Activated CD4-positive, alpha-beta T cell treated with anti-CD3 and anti-CD28 coated beads, Interleukin-2, amount 50 U/mL, for 4 hours (primary cell): Measurements from ENCODE around the gene LMCD1.

Experiments
- DNase-seq, 2 experiments: peaks; one replicate each; pipeline ENCODE4 v3.0.0-alpha.2; 2020

LMCD1 gene

DNA sequence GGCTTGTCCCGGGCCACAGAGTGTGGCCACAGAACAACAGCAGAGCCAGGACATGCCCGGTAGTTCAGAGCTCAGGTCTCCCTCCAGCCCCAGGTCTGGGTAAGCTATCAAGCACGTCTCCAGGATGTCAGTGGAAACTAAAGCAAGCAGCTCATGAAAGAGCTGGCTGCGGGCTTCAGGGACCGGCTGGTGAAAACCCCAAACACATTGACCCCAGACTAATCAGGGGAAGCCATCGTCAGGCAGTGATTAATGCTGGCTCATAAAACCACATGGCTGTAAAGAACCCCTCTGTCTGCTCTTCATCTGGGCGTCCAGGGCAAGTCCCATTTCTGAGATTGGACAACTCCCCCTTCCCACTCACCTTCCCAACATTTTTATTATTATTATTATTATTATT, 37.8 kb downstream of the LMCD1 start:
- DNase-seq = no peak

GRCh38 chr3:8540456-8540855, 38.8 kb downstream of the LMCD1 start:
- DNase-seq = no peak

DNA sequence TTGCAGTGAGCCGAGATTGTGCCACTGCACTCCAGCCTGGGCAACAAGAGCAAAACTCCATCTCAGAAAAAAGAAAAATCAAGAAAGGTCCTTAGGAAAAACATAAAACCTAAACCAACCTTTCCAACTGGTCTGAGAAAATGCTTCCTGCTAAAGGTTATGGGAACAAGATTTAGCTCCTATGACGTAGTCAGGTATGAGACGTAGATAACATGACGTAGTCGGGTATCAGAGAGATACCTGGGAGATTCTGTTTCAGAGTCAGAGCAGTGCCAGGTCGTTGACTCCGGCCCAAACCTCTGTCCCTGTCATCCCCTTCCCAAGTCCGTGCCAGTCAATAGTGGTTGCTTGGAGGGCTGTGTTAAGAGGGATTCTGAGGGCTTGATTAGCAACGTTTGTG, 39.9 kb downstream of the LMCD1 start:
- DNase-seq = no peak

DNA sequence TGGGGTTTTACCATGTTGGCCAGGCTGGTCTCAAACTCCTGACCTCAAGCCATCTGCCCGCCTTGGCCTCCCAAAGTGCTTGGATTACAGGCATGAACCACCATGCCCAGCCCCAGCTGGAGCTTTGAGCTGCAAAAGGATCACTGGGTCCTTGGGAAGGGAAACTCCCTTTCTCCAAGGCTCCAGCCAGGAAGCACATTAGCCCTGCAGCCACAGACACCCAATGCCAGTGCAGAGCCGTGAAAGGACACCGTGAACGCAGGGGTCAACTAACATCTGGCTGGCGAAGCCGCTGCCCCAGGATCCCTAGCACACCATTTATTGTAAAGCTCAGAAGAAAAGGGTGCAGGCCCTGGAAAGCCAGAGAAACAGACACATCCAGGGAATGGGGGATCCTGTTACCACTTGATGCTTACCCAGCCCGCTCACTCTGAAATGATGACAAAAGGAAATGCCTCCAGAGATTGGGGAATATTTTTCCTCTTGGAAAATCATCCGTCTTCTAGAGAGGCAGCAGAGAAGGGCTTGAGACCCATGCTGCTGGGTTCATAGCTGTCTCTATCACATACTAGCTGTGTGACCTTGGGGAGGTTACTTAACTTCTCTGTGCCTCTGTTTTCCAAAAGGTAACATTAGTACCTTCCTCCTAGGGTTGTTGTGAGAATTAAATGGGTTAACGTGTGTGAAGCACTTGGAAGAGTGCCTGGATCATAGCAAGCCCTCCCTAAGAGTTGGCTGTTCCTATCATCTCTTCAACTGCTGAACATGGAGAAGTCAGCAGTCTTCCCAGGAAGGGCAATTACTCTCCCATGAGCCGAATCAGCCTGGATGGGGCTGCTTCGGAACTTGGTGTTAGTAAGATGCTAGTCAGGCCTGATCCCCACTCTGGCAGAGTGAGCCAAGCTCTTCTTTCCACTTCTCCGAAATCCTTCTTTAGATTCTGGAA, 40.8 kb downstream of the LMCD1 start:
- no peak for DNase-seq

DNA sequence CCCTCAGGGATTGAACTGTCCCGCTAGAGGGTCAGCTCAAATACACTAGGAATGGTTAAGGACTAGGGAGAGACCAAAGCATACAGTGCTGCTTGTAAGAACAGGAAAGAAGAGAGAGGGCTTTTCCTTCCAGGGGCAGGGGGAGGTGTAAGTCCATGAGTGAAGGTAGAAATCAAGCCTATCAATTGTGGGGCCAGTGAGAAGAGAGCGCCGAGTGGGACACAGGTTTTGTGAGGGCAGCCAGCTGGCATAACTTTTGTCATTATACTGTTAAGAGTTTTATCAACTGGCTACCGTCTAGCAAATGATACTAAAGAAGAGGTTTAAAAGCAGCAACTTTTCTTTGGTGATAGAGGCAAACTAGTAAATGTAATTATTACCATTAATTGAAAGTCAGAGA, 45.0 kb downstream of the LMCD1 start:
- no peak for DNase-seq

DNA sequence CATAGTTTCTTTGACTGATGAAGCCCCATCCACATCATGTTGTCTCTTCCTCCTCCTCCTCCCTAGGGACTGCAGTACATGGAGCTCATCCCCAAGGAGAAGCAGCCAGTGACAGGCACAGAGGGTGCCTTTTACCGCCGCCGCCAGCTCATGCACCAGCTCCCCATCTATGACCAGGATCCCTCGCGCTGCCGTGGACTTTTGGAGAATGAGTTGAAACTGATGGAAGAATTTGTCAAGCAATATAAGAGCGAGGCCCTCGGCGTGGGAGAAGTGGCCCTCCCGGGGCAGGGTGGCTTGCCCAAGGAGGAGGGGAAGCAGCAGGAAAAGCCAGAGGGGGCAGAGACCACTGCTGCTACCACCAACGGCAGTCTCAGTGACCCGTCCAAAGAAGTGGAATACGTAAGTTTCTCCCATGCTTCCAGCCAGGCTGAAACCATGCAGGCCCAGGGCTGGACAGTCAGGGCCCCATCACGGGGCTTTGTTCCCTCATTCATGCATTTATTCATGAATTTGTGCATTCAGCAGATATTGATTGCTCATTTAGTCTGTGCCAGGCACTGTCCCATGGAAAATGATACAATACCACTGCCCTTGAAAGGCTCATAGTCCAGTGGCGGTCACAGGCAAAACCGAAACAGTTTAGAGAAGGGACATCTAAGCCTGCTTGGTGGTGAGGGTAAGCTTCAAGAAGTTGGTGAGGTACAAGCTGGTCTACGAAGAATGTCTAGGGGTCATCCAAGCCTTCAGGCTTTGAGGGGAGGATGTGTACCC, 47.1 kb downstream of the LMCD1 start:
- no peak for DNase-seq

- no peak for DNase-seq
Observed at GRCh38 chr3:8549354-8549753, 47.7 kb downstream of the LMCD1 start.

- no peak for DNase-seq
Observed at GRCh38 chr3:8550611-8551010, 49.0 kb downstream of the LMCD1 start.

- DNase-seq = no peak
Observed at GRCh38 chr3:8552223-8552762, 50.7 kb downstream of the LMCD1 start.

DNA sequence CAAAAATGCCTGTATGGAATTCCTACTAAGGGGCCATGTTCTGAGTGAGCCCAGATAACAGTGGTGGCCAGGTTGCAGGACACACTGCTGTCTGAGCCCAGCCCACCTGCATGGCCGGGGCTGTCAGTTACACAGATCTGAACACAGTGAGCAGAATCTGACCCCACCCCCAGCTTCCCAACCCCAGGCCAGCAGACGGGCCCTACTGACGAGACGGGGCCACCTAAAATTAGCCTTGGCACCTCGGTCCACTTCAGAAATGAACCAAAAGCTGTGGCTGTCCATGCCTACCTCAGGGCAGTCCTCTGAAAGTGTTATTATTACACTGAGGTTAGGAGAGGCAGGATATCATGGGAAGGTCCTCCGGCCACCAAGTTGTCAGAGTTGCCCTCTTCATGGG, 51.8 kb downstream of the LMCD1 start:
- no peak for DNase-seq

DNA sequence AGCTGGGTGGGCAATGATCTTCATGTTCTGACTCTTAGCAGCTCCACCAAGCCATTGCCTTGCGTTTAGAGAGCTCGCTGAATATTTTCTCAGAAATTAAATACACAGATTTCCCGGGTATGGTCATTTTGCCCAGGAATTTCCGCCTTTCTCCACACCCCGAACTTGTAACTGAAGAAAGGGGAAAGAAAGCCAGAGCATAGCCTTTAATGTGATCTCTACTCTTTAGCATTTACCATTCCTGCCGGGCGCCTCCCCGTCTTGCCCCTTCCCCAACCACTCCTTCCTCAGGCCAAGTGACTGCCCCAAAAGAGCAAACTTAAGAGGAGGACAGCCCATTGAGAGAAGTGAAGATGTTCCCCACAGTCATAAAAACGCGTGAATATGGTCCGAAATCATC, 53.1 kb downstream of the LMCD1 start:
- no peak for DNase-seq

- DNase-seq = no peak
Observed at GRCh38 chr3:8555113-8555661, 53.6 kb downstream of the LMCD1 start.

GRCh38 chr3:8555725-8556472, 54.3 kb downstream of the LMCD1 start:
- DNase-seq = no peak

DNA sequence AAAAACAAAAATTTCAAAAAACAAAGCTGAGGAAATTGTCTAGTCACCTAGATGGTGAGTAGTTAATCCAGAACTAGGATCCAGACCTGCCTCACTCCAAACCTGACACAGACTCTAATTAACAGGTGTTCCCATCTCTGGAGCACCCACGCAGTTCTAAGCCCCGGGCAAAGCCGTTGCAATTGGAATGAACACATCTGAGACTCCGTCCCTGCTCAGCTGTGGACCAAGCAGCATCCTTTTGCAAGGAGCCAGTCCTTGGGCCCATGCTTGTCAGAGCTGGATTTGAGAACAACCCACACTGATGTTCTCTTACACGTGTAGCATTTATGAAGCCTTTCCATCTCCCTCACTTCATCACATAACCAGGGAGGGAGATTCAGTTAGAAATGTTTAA, 54.8 kb downstream of the LMCD1 start:
- no peak for DNase-seq

DNA sequence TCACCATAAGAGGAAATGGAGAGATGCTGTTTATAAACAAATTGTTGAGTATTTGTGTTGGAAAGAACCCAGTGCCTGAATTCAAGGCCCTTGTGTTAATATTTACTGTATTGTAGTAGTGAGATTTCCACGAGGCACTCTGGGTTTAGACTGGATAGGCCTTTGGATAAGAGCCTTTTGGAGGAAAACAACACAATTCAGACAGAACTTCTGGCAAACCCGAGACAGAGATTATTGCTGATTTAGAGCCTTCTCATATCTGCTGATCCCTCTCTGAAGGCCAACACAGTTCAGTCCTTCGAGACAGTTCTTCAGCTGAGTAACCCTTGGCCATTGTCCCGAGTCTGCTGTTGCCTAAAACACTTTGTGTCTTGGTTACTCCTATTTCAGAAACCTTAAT, 55.7 kb downstream of the LMCD1 start:
- no peak for DNase-seq

DNA sequence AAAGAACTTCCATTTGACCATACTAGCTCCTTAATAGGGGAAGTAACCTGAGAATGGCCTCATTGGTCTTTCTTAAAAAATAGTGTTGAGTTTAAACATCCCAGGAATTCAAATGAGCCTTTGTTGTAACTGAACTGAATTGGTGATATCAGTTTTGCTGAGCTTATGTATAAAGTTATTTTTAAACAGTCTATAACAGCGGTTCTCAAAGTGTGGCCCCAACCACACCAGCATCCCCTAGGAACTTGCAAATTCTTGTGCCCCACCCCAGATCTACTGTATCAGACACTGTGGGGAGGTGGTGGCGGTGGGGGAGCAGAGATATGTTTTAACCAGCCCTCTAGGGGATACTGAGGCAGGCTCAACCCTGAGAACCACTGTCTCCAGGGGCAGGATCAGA, 57.0 kb downstream of the LMCD1 start:
- no peak for DNase-seq

DNA sequence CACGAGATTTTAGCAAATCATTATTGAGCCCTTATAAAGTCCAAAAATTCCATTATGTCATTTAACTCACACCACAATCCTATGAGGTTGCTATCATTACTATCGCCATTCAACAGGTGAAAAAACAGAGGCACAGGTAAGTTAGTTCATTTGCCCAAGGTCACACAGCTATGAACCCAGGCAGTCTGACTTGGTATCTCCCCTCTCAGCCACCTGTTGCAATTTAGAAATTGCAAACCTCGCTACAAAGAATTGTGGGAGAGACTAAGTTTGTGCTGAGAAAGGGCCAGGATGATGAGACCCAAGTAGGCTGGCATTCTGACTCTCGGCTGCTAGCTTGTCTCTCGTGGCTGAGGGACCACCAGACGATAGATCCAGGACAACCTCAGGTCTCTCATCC, 57.7 kb downstream of the LMCD1 start:
- DNase-seq = no peak

- DNase-seq = no peak
Observed at GRCh38 chr3:8560366-8561007, 58.9 kb downstream of the LMCD1 start.

GRCh38 chr3:8561370-8561769, 59.7 kb downstream of the LMCD1 start:
- no peak for DNase-seq

DNA sequence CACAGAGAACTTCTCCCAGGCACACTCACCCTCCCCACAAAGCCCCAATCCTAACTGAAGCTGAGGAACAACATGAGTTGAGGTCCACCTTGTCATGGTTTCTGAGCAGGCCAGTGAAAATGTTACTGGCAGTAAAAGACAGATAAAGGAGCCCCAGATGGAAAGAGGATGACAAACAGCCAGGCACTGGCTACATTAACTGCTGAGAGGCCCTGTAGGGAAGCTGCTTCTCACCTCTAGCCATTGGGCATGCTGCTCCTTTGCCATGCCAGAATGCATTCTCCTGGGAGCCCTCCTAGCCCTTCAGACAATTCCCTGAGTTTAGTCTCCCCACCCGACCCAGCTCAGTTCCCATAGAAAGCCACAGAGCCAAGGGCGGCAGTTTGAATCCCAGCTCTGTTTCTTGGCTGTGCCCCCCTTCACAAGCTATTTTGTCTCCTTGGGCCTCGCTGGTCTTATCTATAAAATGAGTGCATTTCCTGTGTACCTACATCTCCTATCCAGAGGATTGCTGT, 60.5 kb downstream of the LMCD1 start:
- no peak for DNase-seq

DNA sequence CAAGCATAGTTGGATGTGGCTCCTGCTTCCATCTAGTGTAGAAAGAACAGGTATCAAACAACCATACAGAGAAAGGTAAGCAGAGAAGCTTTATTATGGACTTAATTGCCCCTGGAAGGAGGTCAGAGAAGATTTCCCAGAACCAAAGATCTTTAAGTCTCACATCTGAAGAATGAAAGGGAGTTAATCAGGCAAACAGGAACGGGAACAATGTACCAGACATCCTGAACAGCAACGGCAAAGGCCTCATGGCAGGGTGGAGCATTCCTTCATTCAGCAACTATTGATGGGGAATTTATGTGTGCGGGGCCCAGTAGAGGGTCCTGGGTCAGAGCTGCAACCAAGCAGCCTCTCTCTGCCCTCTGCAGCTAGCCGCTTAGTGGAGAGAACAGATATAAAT, 61.5 kb downstream of the LMCD1 start:
- DNase-seq = no peak

DNA sequence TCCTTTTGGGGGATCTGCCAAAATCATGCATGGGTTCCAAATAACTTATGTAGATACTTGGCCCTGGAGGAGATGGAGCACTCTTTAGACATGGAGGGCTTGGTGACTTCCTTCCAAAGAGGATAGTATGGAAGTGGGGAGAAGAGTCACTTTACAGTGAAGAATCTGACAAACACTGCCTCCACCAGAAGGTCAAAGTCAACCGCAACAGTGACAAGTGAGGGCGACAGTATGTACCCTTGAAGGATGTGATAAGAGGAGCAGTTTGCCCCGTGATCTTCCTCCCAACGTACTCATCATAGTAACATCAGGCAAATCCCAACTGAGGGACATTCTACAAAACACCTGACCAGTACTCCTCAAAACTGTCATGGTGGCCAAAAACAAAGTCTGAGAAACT, 62.0 kb downstream of the LMCD1 start:
- DNase-seq = no peak
